Dedifferentiated amniotic fluid mesenchymal stem cell (primary cell): ENCODE data around the gene CD180.
A peak's percentile ranks its signal among the peaks of the same experiment; 100 is the strongest.

ENCODE experiments used
- DNase-seq: peaks from one replicate; pipeline ENCODE4 v3.0.0-alpha.2; 2016; ENCODE audit errors: extremely low spot score

Gene CD180

DNA sequence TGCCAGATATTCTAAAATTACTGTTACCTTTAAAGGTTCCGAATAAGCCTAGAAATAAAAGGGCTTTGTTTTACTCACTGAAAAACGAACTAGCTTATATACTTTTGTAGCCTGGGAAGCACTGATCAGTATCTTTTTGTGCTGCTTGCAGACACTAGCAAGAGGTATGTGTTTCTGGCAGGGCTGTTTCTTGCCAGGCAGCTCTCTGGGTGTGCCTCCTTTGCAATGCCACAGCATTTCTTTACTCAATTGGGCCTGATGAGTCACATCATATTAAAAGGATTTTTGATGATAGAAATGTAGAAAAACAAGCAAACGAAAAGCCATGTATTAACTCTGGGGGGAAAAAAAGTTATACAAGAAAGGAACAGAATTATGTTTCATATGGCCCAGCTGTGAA lies 35.6 kb downstream of the CD180 start:
- DNase-seq, result peak; percentile 89

DNA sequence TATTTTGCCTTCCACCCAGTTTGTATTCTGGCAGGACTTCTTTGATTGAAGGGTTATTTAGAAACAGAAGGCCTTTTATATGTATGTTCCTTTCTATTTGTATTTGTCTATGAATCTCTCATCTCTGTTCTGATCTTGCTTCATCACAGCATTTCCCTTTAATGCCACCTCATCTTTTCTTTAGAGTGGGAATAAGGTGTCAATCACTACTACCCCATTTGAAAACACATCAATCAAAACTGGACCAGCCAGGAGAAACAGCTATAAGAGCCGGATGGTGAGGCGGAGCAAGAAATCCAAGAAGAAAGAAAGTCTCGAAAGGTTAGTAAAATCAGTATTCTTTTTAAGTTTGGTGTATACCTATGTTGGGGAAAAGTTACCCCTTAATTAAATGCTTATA lies 36.3 kb downstream of the CD180 start:
- no peak for DNase-seq

DNA sequence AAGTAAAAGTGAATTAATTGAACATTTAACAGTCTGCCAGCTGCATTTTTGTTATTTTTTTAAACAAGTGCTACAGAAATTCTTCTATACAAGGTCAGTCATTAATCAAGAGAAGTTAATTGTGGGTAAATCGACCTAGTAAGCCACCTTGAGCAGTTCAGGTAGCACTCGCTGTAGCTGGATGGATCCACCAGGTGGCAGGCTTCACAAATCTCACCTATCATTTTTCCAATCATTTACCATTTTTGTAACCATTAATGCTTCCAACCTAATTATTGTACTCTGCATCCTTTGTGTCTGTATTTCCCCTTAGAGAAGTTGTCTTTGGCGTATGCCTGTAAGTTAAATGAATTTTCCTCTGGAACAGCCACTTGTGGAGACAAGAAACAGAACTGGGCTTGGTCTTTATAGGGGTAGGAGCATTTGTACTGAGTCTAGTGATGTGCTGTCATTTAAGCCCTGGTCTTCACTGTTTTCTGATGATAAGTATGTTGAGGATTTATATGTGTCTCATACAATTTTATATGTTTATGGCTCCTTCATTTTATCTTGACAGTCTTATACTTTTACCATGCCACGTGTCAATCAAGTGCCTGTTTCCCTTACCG lies 39.5 kb downstream of the CD180 start:
- DNase-seq, result no peak

DNA sequence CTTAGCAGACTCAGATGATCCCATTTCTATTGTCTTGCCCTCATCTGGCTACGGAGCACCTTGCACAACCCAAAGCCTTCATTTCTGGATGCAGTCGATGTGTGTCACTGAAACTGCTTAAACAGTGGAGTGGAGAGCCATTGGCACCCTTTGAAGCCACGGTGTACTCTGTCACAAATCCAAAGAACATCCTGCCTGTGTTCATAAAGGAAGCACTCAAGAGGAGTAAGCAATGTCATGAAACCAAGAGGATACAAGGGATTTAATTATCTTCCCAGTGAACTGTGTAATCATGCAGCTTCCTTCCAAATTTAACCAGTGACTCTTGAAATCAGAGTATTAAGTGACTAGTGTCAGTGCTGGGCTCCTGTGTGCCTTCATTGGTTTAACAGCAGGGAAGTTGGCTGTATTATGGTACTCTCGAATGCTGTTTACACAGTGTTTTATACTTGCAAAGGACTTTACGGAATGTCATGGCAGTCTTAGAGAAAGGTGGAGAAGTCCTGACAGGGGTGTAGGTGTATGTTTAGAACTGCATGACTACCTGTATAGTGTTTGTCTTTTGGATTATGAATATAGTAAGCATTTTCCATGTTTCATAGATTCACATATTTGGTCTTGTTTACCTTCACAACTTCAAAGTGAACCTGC lies 41.9 kb downstream of the CD180 start:
- DNase-seq, result no peak

DNA sequence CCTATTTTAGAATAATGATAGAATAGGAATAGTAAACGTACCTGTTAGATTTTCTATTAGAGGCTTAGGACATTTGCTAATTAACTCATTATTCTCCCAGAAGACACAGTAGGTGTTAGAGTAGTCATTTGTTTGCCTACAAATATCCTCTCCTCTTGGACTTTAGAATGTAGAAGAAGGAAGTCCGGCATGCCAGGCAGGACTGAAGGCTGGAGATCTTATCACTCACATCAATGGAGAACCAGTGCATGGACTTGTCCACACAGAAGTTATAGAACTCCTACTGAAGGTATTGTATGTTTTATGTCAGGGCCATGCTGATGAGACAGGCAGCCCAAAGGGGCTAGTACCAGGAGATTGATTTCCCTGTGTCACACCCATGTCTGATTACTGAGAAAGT lies 43.3 kb downstream of the CD180 start:
- no peak for DNase-seq

DNA sequence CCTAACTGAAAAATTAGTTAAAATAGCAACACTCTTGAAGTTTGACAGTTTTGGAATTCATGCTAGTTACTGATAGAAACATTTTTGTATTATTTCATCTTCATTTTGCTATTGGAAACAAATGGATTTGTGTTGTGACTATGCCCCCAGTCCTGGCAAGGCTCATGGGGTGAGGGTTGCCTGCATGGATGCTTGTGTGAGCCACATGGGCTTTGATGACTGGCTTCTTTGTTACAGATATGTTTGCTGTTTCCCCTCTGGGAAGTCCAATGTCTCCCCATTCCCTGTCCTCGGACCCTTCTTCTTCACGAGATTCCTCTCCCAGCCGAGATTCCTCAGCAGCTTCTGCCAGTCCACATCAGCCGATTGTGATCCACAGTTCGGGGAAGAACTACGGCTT lies 44.2 kb downstream of the CD180 start:
- no peak for DNase-seq

DNA sequence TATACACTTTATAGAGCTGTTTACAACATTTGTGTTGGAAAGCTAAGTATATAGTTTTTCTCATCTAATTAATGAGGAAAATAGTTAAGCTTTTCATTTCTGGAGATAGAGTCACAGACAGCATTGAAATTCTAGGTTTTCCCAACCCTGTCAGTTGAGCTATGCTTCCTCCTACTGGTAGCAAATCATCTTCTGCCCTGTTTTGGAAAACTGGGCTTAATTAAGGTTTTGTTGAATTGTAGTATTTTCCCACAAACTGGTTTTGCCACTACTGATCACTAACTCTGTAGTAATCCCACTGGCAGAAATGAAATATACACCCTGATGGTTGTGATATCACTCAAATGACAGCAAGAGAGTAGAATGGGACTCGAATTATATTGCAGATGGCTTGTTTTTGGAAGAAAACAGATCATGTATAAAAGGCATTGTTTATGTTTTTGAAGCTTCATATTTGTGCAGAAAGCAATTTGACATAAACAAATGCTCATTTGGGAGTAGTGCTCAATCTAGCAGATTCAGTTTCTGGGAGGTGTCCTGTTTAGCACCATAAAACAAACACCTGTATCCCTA lies 46.6 kb downstream of the CD180 start:
- DNase-seq, result peak; percentile 46

DNA sequence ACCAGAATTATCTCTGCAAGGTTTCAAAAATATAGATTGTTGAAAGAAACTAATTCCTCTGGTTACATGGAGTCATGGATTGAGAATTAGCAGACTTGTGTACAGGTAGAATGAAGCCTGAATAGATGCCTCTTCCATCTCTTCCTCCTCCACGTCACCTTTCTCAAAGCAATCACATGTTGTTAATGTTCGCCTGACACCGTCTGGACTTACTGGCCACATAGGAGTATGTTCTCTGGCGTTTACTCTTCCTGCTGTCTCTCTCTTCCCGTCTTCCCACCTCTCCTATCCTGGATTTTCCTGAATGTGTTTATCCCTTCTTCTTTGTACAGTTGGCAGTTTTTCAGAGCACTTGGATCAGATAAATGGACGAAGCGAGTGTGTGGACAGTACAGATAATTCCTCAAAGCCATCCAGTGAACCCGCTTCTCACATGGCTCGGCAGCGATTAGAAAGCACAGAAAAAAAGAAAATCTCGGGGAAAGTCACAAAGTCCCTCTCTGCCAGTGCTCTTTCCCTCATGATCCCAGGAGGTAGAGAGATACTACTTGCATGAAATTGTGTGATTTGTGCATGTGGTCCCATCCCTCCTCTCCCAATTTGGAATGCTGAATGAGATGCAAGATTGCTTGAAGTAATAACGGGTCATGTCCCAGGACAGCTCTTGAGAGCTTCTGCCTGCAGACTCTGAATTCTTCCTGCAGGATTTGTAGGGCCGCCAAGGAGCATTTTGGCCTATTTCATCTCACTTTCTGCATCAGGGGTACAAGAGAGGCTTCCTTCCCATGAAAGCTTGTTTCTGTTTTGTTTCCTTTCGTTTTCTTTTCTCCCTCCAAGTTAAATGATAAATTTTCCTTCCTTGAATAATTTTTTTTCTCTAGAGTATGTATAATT lies 47.3 kb downstream of the CD180 start:
- no peak for DNase-seq

DNA sequence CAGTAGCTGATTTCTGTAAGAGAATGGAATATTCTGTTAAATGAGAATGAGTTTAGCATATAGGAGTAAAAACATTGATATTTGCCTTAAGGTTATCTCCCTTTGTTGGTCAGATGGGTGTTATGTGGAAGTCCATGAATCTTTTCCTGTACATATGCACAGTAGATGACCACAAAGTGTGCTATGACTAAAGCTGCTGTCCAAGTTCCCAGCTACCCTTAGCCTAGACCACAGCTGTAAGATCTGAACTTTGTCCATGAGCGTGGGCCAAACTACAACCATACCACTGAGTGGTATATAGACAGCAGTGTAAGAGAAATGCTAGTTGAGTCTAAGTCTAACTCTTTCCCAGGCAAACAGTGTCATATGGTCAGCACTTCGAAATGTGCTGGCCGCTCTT lies 48.8 kb downstream of the CD180 start:
- no peak for DNase-seq

DNA sequence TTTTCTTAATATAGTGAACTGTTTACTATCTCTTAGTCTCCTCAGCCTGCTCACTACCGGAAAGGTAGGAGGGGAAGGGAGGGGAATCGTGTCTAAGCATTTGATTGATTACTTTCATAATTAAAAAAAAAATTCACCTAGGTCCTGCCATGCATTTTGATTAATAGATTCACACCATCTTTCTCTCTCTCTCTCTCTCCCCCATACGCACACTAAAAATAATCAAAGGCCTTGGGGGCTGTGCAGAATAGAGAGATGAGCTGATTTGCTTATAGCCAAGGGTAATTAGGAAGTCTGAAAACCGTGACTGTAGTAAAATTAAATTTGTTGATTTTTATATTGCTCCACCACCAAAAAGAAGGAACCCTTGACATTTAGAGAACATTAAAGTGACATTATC lies 49.6 kb downstream of the CD180 start:
- DNase-seq, result no peak

DNA sequence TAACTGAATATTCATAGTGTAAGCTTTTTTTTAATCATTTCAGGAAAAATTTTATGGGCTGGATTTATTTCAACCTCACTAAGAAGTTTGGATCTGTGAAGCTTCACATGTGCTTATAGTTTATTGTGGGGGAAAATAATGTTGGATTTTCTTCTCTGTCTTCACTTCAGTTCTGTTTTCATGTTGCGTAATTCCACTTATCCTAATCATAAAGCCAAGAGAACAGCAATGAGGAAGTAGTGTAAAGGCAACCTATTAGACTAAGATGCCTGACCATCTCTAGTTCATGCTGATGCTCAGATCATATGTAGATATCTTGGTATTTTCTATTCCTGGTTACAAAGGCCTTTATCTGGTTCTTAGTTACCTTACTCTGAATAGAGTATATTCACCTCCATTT lies 50.0 kb downstream of the CD180 start:
- DNase-seq, result no peak

DNA sequence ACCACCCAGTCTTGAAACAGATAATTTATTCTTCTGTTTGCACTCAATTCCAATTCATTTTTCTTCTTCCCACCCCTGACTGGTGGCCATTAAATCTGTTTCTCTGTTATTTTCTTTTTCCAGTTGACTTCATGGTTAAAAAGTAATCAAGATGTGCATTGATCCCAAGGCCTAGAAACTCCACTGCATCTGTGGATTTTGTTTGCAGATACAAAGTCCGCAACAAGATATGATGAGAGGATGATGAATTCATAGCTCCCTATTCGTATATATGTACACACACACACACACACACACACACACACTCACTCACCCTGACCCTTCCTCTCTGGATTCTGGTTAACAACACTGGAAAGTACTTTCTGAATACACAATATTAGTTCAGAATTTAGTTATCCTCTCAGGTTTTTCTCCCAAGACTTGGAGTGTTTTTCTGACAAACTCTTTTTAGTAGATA lies 52.4 kb downstream of the CD180 start:
- no peak for DNase-seq

DNA sequence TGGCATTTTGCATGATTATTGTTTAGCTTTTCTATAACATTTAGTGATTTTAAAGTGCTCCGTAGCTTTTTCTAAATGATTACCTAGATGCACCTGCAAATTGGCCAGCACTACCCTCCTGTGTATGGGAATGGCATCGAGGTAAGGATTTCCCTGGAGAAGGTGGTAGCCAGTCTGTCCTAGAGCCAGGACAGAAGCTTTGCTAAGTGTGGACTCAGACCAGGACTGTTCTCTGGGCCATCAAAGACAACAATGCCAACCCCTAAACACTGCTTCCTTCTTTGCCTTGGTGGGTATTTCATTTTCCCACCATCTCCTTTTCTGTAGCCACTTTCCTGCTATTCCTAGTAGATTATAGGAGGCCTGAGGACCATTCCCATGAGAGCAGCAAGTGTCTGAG lies 53.0 kb downstream of the CD180 start:
- no peak for DNase-seq

DNA sequence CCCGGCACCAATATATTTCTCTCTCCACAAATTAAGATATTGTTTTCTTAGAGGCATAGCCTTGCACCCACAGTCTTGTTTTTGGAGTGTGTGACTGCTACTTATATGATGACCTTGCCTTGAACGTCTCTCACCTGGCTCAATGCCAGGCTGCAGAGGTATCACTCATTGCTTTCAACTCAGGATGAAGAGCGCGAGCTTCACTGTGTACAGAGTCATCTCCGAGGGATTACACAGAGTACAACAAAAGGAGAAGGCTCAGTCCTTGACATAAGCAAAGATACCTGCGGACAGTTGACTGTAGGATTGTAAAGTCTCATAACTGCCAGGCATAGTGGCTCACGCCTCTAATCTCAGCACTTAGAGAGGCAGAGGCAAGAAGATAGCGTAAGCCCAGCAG lies 53.8 kb downstream of the CD180 start:
- no peak for DNase-seq

DNA sequence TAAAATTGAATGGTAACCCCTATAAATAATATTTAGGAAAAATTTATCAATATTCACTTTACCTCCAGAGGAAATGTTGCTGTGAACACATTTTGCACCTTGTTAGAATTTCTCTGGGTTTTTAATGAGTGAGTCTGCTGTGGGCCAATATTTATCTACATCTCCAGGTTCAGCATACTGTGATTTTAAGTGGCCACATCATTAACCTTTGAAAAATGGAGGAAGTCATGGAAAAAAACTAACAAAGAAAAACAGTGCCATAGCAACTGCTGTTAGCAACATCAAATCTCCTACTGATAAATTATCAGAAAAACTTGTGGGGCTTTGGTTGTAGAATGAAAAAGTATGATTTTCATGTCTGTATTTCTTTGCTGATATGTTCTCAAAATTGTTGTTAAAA lies 55.0 kb downstream of the CD180 start:
- DNase-seq, result no peak

DNA sequence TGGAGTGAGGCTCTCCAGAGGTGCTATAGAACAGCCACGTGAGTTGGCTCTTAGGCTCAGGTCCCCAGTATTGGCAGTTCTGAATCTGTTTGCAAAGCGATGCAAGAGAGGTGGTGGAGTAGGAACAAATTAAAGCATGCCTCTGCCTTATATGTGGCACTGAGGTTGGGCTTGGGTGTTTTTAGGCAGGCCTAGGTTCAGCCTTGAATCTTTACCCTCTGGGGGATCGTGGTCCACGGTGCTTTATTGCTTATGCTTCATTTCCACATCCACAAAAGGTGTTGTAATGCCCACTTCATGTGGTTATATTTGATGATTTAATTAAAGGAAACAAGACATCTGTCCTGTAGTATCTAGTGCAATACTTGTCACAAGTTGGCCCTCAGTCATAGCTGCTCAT lies 56.2 kb downstream of the CD180 start:
- no peak for DNase-seq

DNA sequence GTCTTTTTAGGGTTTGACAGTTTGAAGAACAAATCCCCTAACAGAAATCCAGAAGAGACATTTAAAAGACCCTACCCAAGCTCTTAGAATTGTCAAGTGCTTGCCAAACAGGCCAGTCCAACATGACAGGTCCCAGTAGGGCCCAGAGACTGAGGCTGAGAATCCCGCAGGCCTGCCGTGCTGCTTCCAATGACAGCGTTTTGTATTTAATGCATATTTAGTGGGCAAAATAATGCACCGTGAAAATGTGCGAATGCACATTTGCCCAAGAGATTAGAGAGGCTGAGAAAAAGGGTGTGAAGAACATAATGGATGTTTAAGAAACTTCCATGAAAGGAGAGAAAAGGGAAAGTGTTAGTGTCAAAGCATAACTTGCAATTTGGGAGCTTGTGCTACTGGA lies 57.6 kb downstream of the CD180 start:
- DNase-seq, result no peak

DNA sequence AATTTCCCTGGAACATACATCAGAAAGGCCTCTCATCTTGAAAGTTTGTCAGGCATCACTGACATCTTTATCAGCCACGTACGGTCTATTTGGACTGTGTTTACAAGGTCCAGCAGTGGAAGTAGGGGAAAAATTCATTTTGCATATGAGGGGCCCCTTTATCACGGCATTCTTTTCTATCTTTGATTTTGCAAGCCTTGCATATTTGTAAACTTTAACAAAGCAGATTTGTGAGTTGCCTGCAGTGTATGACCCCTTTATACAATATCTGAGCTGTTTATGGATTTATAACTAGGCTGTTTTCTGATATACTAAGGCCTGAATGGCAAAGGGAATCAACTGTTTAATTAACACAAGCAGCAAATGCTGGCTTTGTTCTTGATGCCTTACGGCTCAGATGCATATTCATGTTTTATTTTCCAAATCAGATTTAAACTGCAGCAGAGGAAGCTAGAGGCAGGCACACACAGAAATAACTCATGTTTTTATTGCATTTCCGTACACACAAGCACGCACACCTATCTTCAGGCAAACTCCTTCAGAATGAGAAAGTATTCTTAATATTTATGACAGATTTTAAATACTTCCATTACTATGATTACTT lies 61.1 kb downstream of the CD180 start:
- DNase-seq, result no peak

DNA sequence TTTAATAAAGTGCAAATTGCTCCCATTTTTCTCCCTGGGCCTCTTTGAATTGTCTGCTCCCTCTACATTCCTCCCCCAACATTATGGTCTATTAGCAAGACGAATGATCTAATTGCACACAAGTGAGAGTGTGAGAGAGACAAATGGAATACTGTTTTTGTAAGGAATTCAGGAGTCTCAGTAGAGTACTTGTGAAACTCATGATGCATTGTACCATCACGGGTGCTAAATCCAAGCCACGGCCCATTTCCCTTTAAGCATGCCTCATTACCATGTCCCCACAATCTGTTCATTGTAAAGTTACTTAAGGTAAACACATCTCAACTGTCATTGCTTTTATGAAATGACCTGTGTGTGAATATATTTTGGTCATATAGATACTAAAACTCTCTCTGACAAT lies 62.8 kb downstream of the CD180 start:
- DNase-seq, result no peak

DNA sequence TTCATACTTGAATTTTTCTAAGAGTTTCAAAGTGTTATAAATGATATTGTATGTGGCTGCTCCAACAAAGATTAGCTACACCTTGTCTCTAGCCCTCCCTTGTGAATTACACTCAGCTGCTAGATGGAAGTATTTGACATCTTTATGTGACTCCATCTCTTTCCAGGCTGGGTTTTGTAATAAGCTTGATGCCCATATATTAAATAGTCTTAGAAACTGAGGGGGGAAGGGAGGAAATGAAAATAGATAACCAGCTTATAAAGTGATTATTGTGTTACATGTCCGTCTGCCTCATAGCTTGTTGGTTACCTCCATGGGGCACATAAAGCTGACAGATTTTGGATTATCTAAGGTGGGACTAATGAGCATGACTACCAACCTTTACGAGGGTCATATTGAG lies 63.4 kb downstream of the CD180 start:
- DNase-seq, result no peak

DNA sequence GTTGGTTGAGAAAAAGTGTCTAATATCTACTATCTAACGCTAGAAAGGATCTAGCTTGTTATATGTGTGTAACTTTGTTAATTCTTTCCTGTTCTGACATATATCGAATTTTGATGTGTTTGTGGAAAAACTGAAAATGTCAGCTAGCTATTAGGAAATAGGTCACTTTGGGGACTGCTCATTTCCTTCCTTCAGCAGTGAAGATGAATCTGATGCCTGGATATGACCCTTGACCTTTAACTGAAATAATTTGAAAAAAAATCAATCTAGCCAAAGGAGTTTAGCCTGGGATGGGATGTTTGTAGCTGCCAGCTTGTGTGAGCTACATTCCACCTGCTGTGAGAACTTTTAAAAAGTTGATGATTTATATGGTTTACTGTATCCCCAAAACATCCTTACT lies 66.8 kb downstream of the CD180 start:
- no peak for DNase-seq
